GM13977 (cell line): Measurements from ENCODE around the gene LRCH1.
A peak's percentile ranks its signal among the peaks of the same experiment; 100 is the strongest.

Experiments
- DNase-seq: peaks from one replicate; pipeline ENCODE4 v3.0.0; 2012; ENCODE audit warnings: low spot score
- CTCF ChIP-seq: IDR thresholded peaks from 2 replicates; pipeline ENCODE4 v1.5.1; 2012; ENCODE audit warnings: mild to moderate bottlenecking, control low read depth; ENCODE audit not compliant: insufficient read depth; ENCODE audit errors: extremely low read depth, missing control alignments
- in situ Hi-C: fragments of 300-500 bp; cut with MboI; formaldehyde crosslinking; loops from one replicate; pipeline ENCODE4 v1.12.0; 2022; ENCODE audit warnings: low sequenced_read_pairs, low pct_unique_long_range_greater_than_20kb, mixed read lengths, inconsistent platforms; ENCODE audit not compliant: unreplicated experiment

LRCH1 gene

GRCh38 chr13:46553521-46553885, 533 bp downstream of the LRCH1 start:
- no peak for DNase-seq
- TF ChIP-seq CTCF, result no peak
- in situ Hi-C loops, result no loop called here

GRCh38 chr13:46553886-46554858, 1.2 kb downstream of the LRCH1 start:
- in situ Hi-C loops, result no loop called here
- no peak for TF ChIP-seq CTCF
- peak; percentile 75 for DNase-seq

- DNase-seq, result no peak
- no peak for TF ChIP-seq CTCF
- in situ Hi-C loops, result no loop called here
Measured at GRCh38 chr13:46554951-46555350, 2.0 kb downstream of the LRCH1 start.

GRCh38 chr13:46555722-46556417, 2.9 kb downstream of the LRCH1 start:
- in situ Hi-C loops, result no loop called here

GRCh38 chr13:46556418-46556779, 3.4 kb downstream of the LRCH1 start:
- no peak for TF ChIP-seq CTCF
- in situ Hi-C loops, result no loop called here
- DNase-seq, result no peak

More at GRCh38 chr13:46555722-46556417, 2.9 kb downstream of the LRCH1 start:
- DNase-seq, result no peak
- TF ChIP-seq CTCF, result no peak

GRCh38 chr13:46559272-46559805, 6.4 kb downstream of the LRCH1 start:
- in situ Hi-C loops, result no loop called here
- no peak for DNase-seq
- no peak for TF ChIP-seq CTCF
